ENCODE measurements around the gene DPM3. TPM values are rescaled to one million over a fixed set of nuclear protein-coding genes. Genes with fewer than 3 reads are reported as not detected.

Gene DPM3
- total RNA-seq, 1 experiment from 2014 or later = 27.8 TPM

DNA sequence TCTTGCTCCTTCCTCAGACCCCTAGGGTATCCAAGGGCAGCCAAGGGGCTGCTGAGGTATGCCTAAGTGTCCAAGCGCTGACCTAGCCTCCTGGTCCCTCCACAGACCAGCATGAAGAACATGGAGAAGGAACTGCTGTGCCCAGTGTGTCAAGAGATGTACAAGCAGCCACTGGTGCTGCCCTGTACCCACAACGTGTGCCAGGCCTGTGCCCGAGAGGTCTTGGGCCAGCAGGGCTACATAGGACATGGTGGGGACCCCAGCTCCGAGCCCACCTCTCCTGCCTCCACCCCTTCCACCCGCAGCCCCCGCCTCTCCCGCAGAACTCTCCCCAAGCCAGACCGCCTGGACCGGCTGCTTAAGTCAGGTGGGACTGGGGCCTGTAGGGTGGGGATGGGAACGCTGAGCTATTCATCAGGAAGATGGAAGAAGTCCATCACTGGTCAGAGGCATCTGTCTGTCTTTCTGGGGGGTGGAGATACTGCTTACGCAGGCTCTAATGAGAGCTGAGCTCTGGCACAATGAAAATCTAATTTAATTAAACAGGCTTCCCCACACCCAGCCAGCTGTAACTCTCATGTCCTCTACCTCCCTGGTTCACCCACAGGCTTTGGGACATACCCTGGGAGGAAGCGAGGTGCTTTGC lies 35.1 kb upstream of the DPM3 start:
- H3K4me1 ChIP-seq = peaks cover 16% of the 10 kb centered on the region; the same call in 1 of the 2 replicates
- intact Hi-C loops (cut with micrococcal nuclease; ENCODE audit: unreplicated experiment) = no loop called here
- TF ChIP-seq, protein P1, sequence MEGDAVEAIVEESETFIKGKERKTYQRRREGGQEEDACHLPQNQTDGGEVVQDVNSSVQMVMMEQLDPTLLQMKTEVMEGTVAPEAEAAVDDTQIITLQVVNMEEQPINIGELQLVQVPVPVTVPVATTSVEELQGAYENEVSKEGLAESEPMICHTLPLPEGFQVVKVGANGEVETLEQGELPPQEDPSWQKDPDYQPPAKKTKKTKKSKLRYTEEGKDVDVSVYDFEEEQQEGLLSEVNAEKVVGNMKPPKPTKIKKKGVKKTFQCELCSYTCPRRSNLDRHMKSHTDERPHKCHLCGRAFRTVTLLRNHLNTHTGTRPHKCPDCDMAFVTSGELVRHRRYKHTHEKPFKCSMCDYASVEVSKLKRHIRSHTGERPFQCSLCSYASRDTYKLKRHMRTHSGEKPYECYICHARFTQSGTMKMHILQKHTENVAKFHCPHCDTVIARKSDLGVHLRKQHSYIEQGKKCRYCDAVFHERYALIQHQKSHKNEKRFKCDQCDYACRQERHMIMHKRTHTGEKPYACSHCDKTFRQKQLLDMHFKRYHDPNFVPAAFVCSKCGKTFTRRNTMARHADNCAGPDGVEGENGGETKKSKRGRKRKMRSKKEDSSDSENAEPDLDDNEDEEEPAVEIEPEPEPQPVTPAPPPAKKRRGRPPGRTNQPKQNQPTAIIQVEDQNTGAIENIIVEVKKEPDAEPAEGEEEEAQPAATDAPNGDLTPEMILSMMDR (IDR thresholded peaks at IDR 0.05; ENCODE audit: insufficient read depth in 1 of 2, low read depth in 1 of 2, low read length in 1 of 2, severe bottlenecking in 1 of 2, unreplicated experiment in 1 of 2) = no peak
- H3K4me3 Mint-ChIP-seq (ENCODE audit: unreplicated experiment) = no peak overlapping the region
- ChIA-PET POLR2A (interaction anchor here (0.6 kb wide), 1 partner anchor 173 kb away, joined by 5 read pairs; the partner anchor contains the start of gene ZBTB7B), CTCF (interaction anchor here (0.6 to 2.6 kb wide), 4 partner anchors 17 to 149 kb away, joined by 3 to 20 read pairs (median 6); no protein-coding TSS in a partner anchor)
- H3K27ac Mint-ChIP-seq (ENCODE audit: unreplicated experiment) = no peak overlapping the region
- no peaks in the 10 kb centered on the region for H3K9me3 ChIP-seq
- BruUV-seq (replicated peaks) = no TSS peak
- no peak for DNase-seq
- H3K27me3 Mint-ChIP-seq (ENCODE audit: insufficient read depth, unreplicated experiment) = no peaks in the 10 kb centered on the region
- no peak overlapping the region for H3K4me3 ChIP-seq (ENCODE audit: low read depth, low read length)
- H3K36me3 Mint-ChIP-seq (ENCODE audit: insufficient read depth, unreplicated experiment) = peaks cover 14% of the 10 kb centered on the region
- no peaks in the 10 kb centered on the region for H3K36me3 ChIP-seq (ENCODE audit: control insufficient read depth, insufficient read depth, low read length)
- H3K9me3 Mint-ChIP-seq (ENCODE audit: unreplicated experiment) = no peaks in the 10 kb centered on the region
- peaks cover 19% of the 10 kb centered on the region for H3K4me1 Mint-ChIP-seq (ENCODE audit: low read depth, unreplicated experiment)
- H3K27me3 ChIP-seq (replicated peaks; ENCODE audit: control insufficient read depth, insufficient read depth, low read length) = no peaks in the 10 kb centered on the region

DNA sequence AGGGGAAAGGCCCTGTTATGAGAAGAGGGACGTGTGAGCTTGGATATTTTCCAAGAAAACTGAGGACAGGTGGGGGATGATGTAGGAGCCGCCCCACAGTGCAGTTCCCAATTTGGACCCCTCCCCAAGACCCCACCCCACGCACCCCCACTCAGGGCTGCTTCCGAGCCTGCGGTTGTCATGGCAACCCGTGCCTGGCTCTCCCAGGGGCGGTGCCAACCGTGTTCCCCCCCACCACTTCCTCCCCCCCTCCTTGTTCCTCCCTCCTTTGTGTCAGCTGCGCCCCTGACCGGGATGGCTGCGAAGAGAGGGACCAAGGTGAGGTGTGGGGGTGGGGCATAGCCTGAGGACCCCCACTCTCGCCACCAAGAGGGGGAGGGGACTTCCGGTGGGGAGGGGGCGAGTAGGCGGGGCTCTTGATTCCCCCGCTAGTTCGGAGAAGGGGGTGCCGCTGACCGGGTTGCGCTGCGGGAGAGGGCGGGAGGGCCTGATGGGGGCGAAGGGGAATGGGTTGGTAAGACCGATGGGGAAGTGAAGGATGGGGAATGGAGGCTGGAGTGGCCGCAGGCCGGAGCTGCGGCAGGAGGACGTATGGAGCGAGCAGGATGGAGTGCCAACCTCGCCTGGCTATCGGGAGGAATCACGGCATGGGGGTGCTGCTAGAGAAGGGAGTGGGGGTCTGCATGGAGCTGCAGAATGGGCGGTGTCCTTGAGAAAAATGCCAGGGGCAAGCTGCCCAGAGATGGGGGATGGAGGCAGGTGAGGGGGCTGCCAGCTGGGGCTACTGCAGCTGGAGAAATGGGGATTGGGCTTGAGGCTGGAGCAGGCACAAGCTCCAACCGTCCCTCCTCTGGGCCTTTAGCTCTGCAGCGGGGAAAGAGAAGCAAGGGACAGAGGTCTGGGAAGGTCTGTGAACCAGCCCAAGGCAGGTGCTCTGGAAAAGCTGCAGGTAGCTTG lies 34.3 kb upstream of the DPM3 start:
- H3K4me1 Mint-ChIP-seq (ENCODE audit: low read depth, unreplicated experiment) = peaks cover 19% of the 10 kb centered on the region
- CTCF ChIA-PET = interaction anchor here (1.0 to 2.6 kb wide), 3 partner anchors 18 to 83 kb away, joined by 3 to 20 read pairs (median 4); no protein-coding TSS in a partner anchor
- H3K4me1 ChIP-seq = peaks cover 16% of the 10 kb centered on the region; the same call in 1 of the 2 replicates
- intact Hi-C loops (cut with micrococcal nuclease; ENCODE audit: unreplicated experiment) = no loop called here
- H3K4me3 Mint-ChIP-seq (ENCODE audit: unreplicated experiment) = no peak overlapping the region
- H3K9me3 Mint-ChIP-seq (ENCODE audit: unreplicated experiment) = no peaks in the 10 kb centered on the region
- H3K27me3 Mint-ChIP-seq (ENCODE audit: insufficient read depth, unreplicated experiment) = no peaks in the 10 kb centered on the region
- no peak overlapping the region for H3K4me3 ChIP-seq (ENCODE audit: low read depth, low read length)
- TF ChIP-seq, protein P1 (IDR thresholded peaks at IDR 0.05; ENCODE audit: insufficient read depth in 1 of 2, low read depth in 1 of 2, low read length in 1 of 2, severe bottlenecking in 1 of 2, unreplicated experiment in 1 of 2) = no peak
- no peak overlapping the region for H3K27ac Mint-ChIP-seq (ENCODE audit: unreplicated experiment)
- no peak for DNase-seq
- POLR2A ChIA-PET = interaction anchor here (0.6 kb wide), 1 partner anchor 172 kb away, joined by 5 read pairs; the partner anchor contains the start of gene ZBTB7B
- no TSS peak for BruUV-seq (replicated peaks)
- H3K36me3 ChIP-seq (ENCODE audit: control insufficient read depth, insufficient read depth, low read length) = no peaks in the 10 kb centered on the region
- H3K36me3 Mint-ChIP-seq (ENCODE audit: insufficient read depth, unreplicated experiment) = peaks cover 16% of the 10 kb centered on the region
- H3K27me3 ChIP-seq (replicated peaks; ENCODE audit: control insufficient read depth, insufficient read depth, low read length) = no peaks in the 10 kb centered on the region
- no peaks in the 10 kb centered on the region for H3K9me3 ChIP-seq

All from Caco-2 (cell line).